Measurements from ENCODE around the gene SCOC.

- no peak for TF ChIP-seq POLR2AphosphoS5 (IDR thresholded peaks at IDR 0.05)
- TF ChIP-seq CTCF (IDR thresholded peaks at IDR 0.05; ENCODE audit: poor library complexity, severe bottlenecking) = no peak
- no peak for TF ChIP-seq EP300 (conservative IDR thresholded peaks at IDR 0.05; ENCODE audit: poor library complexity, severe bottlenecking)
- no peak for TF ChIP-seq MXI1 (conservative IDR thresholded peaks at IDR 0.05; ENCODE audit: poor library complexity, severe bottlenecking)
- TF ChIP-seq REST (IDR thresholded peaks at IDR 0.05; ENCODE audit: borderline replicate concordance) = no peak
- no peak for TF ChIP-seq EZH2 (IDR thresholded peaks at IDR 0.05; ENCODE audit: borderline replicate concordance, insufficient read depth, low read length, poor library complexity, severe bottlenecking)
These were observed 10.4 kb upstream of the SCOC start for GRCh38 chr4:140363051-140363450.
